IPS-20b (cell line): ENCODE measurements around the gene C1QTNF1.

Experiments
- H3K27ac ChIP-seq: one replicate; pipeline ENCODE4 v1.5.1; 2013; ENCODE audit warnings: low read length
- H3K27me3 ChIP-seq: 2 replicates; pipeline ENCODE4 v1.6.1; 2013; ENCODE audit warnings: mild to moderate bottlenecking, low read length, inconsistent platforms; ENCODE audit not compliant: insufficient read depth
- H3K36me3 ChIP-seq: 2 replicates; pipeline ENCODE4 v1.6.1; 2013; ENCODE audit warnings: low read depth, mild to moderate bottlenecking, inconsistent platforms, low read length, moderate library complexity; ENCODE audit not compliant: insufficient read depth
- H3K4me1 ChIP-seq: 2 replicates; pipeline ENCODE4 v1.6.1; 2013; ENCODE audit warnings: mild to moderate bottlenecking, control low read depth, inconsistent platforms, low read length, moderate library complexity; ENCODE audit not compliant: insufficient read depth
- H3K4me3 ChIP-seq: 2 replicates; pipeline ENCODE4 v1.5.1; 2013; ENCODE audit warnings: mild to moderate bottlenecking, low read length, inconsistent platforms
- H3K9ac ChIP-seq: 2 replicates; pipeline ENCODE4 v1.6.1; 2013; ENCODE audit warnings: low read depth, mild to moderate bottlenecking, inconsistent platforms, low read length, moderate library complexity
- H3K9me3 ChIP-seq: 2 replicates; pipeline ENCODE4 v1.6.1; 2013; ENCODE audit warnings: mild to moderate bottlenecking, low read depth, low read length, inconsistent platforms; ENCODE audit not compliant: insufficient read depth

Gene C1QTNF1

DNA sequence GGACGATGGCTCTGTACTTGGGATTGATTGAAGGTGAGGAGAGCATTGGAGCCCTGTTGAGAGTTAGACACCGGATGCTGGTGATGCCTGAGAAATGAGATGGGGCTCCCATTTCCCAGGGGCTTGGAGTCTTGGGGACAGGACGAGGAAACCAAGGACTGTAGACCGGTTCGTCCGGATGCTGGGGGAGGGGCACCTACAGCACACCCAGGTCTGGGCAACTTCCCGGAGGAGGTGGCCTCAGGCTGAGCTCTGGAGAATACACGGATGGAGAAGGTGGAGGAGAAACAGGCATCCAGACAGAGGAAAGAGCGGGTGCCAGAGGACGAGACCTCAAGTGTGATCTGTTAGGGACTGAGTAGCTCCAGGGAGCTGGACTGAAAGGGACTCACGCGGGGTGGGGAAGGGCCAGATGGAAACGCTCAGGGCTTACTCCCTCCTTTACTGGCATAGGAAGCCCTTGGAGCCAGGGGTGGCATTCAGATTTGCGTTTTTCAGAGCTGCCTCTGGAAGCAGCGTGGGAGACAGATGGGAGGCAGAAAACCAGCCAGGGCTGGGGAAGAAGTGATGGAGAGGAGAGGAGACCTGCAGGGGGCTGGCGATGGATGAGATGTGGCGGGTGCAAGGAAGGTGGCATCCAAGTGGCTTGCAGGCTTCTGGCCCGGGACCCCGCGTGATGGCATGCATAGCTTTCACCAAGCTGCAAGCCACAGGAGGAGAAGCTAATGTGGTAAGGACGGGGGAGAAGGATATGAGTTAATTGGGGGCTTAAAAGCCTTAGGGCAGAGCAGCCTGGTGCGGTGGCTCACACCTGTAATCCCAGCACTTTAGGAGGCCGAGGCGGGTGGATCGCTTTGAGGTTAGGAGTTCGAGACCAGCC is 8.3 kb downstream of the C1QTNF1 start:
- Histone ChIP-seq H3K9me3 (no peaks in the 10 kb centered on the region), H3K27me3 (peaks cover 33% of the 10 kb centered on the region), H3K27ac (no peak overlapping the region), H3K9ac (no peak overlapping the region), H3K4me3 (no peak overlapping the region), H3K36me3 (no peaks in the 10 kb centered on the region), H3K4me1 (no peaks in the 10 kb centered on the region; the same call in 1 of the 2 replicates)

DNA sequence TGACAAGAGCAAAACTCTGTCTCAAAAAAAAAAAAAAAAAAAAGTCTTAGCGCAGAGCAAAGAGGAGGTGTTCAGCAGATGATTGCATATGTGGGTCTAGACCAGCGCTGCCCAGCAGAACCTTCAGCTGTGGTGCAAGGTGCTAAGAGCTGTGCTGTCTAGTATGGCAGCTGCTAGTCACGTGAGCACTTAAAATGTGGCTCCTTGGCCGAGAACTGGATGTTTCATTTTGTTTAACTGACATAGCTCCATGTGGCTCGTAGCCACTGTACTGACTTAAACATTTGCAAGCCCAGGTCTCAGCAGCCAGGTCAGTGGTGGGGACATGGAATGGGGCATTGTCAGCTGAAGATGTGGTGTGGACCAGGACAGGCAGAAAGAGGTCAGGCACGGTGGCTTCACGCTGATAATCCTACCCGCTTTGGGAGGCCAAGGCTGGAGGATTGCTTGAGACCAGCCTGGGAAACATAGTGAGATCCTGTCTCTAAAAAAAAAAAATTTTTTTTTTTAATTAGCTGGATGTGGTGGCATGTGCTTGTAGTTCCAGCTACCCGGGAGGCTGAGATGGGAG is 9.2 kb downstream of the C1QTNF1 start:
- Histone ChIP-seq H3K4me1 (no peaks in the 10 kb centered on the region; the same call in 1 of the 2 replicates), H3K36me3 (no peaks in the 10 kb centered on the region), H3K27ac (no peak overlapping the region), H3K9ac (no peak overlapping the region), H3K4me3 (no peak overlapping the region), H3K9me3 (no peaks in the 10 kb centered on the region), H3K27me3 (peaks cover 24% of the 10 kb centered on the region)

DNA sequence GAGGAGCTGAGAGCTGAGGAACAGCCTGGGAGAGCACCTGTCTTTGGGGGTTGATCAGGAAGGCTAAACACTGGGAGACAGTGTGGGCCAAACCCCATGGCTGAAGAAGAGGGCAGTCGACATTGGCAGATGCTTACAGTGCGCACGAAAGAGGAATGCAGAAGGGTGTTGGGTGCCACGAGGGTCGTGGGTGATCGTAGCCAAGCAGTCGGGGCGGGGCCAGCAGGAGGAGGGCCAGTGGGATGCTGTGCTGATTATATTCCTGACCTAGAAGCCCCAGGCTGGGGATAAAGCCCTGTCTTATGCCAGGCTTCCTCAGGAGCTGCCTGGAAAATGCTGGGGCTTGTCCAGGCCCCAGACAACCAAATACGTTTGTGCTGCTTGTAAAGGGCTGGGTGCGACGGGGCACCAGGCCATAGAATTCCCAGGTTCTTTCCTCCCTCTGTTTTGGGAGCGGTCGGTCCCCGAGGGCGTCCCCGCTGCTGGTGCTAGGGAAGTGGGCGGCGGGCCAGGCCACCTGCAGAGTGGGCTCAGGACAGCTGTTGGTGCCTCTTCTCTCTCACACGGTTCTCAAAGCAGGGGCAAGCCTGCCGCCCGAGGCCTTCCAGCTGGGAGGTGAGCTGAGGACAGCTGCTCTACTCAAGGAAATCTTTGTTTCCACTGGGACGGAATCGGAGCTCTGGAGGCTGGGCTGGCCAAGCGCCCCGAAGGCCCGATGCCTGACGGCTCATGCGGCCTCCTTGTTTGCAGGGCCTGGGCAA is 10.0 kb downstream of the C1QTNF1 start:
- H3K27me3 ChIP-seq: peaks cover 16% of the 10 kb centered on the region
- H3K27ac ChIP-seq: no peak overlapping the region
- no peak overlapping the region for H3K4me3 ChIP-seq
- no peaks in the 10 kb centered on the region for H3K36me3 ChIP-seq
- no peaks in the 10 kb centered on the region; the same call in 1 of the 2 replicates for H3K4me1 ChIP-seq
- H3K9ac ChIP-seq: no peak overlapping the region
- H3K9me3 ChIP-seq: no peaks in the 10 kb centered on the region

DNA sequence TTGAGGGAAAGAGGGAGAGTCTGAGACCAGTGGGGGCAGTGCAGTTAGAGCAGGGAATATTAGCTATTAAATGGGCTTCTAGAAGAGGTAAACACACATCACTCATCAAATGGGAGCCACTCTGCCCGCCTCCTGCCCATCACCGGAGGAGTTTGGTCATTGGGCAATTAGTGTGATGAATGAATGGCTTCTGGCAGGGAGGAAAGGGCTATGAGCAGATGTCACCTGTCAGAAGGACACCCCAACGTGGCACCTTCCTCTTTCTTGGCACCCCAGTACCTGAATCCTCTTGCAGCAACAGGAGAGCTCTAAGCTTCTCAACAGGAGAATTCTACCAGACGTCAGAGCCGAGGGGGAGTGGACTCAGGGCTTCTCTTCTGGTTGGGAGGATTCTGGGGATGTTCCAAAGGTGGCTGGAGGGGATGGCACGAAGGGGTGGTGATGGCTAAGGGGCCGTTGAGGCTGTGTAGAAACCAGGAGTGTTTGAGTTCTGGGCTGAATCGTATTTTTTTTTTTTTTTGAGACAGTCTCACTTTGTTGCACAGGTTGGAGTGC is 11.0 kb downstream of the C1QTNF1 start:
- no peak overlapping the region for H3K27ac ChIP-seq
- peaks cover 5% of the 10 kb centered on the region for H3K27me3 ChIP-seq
- no peaks in the 10 kb centered on the region for H3K9me3 ChIP-seq
- no peak overlapping the region for H3K9ac ChIP-seq
- no peaks in the 10 kb centered on the region; the same call in 1 of the 2 replicates for H3K4me1 ChIP-seq
- H3K4me3 ChIP-seq: no peak overlapping the region
- no peaks in the 10 kb centered on the region for H3K36me3 ChIP-seq

DNA sequence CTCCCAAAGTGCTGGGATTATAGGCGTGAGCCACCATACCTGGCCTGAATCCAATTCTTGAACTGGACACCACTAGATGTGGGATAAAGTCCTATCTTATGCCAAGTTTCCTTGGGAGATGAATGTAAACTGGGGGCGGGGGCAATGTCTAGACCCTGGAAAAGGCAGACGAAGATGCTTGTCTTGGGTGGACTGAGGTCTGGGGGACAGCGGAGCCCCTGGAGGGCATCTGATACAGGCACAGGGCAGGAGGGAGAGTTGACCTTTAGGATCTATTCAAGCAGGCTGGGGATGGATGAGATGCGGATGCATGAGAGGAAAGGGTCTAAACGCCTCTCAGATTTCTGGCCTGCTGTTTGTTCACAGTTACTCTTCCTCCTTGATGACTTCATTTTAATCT is 11.7 kb downstream of the C1QTNF1 start:
- H3K4me3 ChIP-seq: no peak overlapping the region
- H3K27me3 ChIP-seq: peaks cover 5% of the 10 kb centered on the region; the same call in 1 of the 2 replicates
- H3K9me3 ChIP-seq: no peaks in the 10 kb centered on the region
- H3K9ac ChIP-seq: no peak overlapping the region
- H3K4me1 ChIP-seq: no peaks in the 10 kb centered on the region; the same call in 1 of the 2 replicates
- H3K27ac ChIP-seq: no peak overlapping the region
- H3K36me3 ChIP-seq: no peaks in the 10 kb centered on the region

DNA sequence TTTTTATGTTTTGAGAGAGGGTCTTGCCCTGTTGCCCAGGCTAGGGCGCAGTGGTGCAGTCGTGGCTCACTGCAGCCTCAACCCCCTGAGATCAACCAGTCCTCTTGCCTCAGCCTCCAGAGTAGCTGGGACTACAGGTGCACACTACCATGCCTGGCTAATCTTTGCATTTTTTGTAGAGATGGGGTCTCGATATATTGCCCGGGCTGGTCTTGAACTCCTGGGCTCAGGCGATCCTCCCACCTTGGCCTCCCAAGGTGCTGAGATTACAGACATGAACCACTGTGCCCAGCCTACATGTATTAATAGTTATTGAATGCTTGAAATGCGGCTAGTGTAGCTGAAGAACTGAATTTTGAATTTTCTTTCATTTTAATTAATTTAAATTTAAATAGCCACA is 12.2 kb downstream of the C1QTNF1 start:
- no peak overlapping the region for H3K27ac ChIP-seq
- H3K9me3 ChIP-seq: no peaks in the 10 kb centered on the region
- H3K4me1 ChIP-seq: no peaks in the 10 kb centered on the region; the same call in 1 of the 2 replicates
- H3K27me3 ChIP-seq: peaks cover 5% of the 10 kb centered on the region; the same call in 1 of the 2 replicates
- H3K36me3 ChIP-seq: no peaks in the 10 kb centered on the region
- H3K4me3 ChIP-seq: no peak overlapping the region
- no peak overlapping the region for H3K9ac ChIP-seq

DNA sequence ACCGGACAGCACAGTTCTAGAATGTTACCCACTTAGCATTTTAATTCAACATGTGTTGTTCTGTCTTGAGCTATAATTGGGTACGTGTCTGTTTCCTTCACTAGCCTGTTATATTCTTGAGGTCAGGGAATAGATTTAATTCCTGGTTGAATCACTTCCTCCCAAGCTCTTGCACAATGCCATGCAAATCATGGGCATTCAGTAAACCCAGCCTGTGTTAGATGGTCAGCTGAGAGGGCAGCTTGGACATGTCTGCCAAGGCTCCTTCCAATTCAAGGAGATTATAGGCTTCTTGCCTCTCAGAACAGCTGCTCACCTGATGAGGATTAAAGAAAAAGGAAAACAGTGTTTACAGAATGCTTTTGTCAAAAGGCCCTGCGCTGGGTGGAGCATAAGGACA is 12.6 kb downstream of the C1QTNF1 start:
- no peaks in the 10 kb centered on the region for H3K36me3 ChIP-seq
- no peak overlapping the region for H3K27ac ChIP-seq
- no peak overlapping the region for H3K4me3 ChIP-seq
- H3K9me3 ChIP-seq: no peaks in the 10 kb centered on the region
- H3K4me1 ChIP-seq: no peaks in the 10 kb centered on the region; the same call in 1 of the 2 replicates
- peaks cover 5% of the 10 kb centered on the region; the same call in 1 of the 2 replicates for H3K27me3 ChIP-seq
- no peak overlapping the region for H3K9ac ChIP-seq

GRCh38 chr17:79038545-79039135 is 14.7 kb downstream of the C1QTNF1 start:
- H3K27ac ChIP-seq: no peak overlapping the region
- no peak overlapping the region for H3K4me3 ChIP-seq
- H3K9me3 ChIP-seq: no peaks in the 10 kb centered on the region
- no peaks in the 10 kb centered on the region; the same call in 1 of the 2 replicates for H3K27me3 ChIP-seq
- no peak overlapping the region for H3K9ac ChIP-seq
- no peaks in the 10 kb centered on the region for H3K36me3 ChIP-seq
- H3K4me1 ChIP-seq: no peaks in the 10 kb centered on the region; the same call in 1 of the 2 replicates

GRCh38 chr17:79039171-79039570 is 15.2 kb downstream of the C1QTNF1 start:
- Histone ChIP-seq H3K36me3 (no peaks in the 10 kb centered on the region), H3K4me3 (no peak overlapping the region), H3K27me3 (peaks cover 1% of the 10 kb centered on the region; the same call in 1 of the 2 replicates), H3K4me1 (no peaks in the 10 kb centered on the region; the same call in 1 of the 2 replicates), H3K9me3 (no peaks in the 10 kb centered on the region), H3K27ac (no peak overlapping the region), H3K9ac (no peak overlapping the region)

DNA sequence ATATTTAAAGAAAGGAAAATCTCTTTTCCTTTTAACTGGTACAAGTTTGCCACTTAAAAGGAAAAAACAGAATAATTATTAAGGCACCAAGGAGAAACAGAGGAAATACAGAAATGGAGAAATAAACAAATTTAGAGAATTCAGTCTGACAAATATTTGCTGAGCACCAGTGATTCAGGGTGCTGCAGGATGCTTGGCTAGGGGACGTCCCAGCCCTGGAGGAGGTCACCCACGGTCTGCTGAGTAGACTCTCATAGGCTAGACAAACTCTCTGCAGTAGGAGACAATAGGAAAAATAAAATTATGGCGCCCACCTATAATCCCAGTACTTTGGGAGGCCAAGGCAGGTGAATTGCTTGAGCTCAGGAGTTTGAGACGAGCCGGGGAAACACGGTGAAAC is 15.9 kb downstream of the C1QTNF1 start:
- H3K9ac ChIP-seq: no peak overlapping the region
- peaks cover 8% of the 10 kb centered on the region; the same call in 1 of the 2 replicates for H3K27me3 ChIP-seq

DNA sequence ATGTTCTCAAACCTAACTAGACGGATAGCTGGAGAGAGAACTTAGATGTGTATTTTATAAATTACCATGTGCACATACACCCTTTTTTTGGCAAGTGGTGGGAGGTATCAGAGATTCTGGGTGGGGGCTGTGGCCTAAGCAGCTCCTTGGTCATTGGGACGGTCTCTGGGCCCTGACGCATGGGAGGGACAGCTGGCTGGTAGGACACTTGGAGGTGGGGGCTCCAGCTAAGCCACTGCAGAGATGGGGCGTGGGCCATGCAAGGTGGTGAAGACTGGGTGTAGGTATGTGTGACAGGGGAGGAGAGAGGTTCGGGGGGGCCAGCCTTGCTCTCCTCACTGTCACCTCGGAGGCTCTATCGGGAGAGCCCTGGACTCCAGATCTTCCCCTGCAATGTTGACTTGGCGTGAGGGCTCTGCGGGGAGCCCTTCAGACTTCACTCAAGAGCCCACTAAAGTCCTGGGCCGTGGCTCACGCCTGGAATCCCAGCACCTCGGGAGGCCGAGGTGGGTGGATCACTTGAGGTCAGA is 17.1 kb downstream of the C1QTNF1 start:
- Histone ChIP-seq H3K27me3 (peaks cover 17% of the 10 kb centered on the region), H3K27ac (no peak overlapping the region), H3K9ac (no peak overlapping the region)

More for the DNA sequence above, 15.9 kb downstream of the C1QTNF1 start:
- no peaks in the 10 kb centered on the region for H3K36me3 ChIP-seq
- H3K9me3 ChIP-seq: no peaks in the 10 kb centered on the region
- H3K4me1 ChIP-seq: no peaks in the 10 kb centered on the region
- H3K4me3 ChIP-seq: no peak overlapping the region
- H3K27ac ChIP-seq: no peak overlapping the region

More for the DNA sequence above, 17.1 kb downstream of the C1QTNF1 start:
- no peaks in the 10 kb centered on the region for H3K9me3 ChIP-seq
- H3K36me3 ChIP-seq: no peaks in the 10 kb centered on the region
- H3K4me3 ChIP-seq: no peak overlapping the region
- H3K4me1 ChIP-seq: no peaks in the 10 kb centered on the region; the same call in 1 of the 2 replicates
